ENCODE measurements around the gene TASL. TPM values are rescaled to one million over a fixed set of nuclear protein-coding genes. Genes with fewer than 3 reads are reported as not detected.
"Not testable (repeated sequence)": the region's sequence is repeated elsewhere in the genome, so short reads cannot be mapped to it uniquely, and the experiment has no call there.

Gene TASL
- not detected in 2 replicates for total RNA-seq (2014; rRNA removed; shearing (Covaris generic); ENCODE audit: low replicate concordance)

- no peaks in the 10 kb centered on the region for H3K9me3 ChIP-seq
- no peaks in the 10 kb centered on the region for H3K36me3 ChIP-seq
- no peak within 1 kb of the TSS for H3K4me3 ChIP-seq
- no peaks in the 10 kb centered on the region for H3K27me3 ChIP-seq
- no peak for DNase-seq
Measured at GRCh38 chrX:30577362-30577991, at the start of gene TASL. TSS of gene TASL (minus strand) at chrX:30577766. CDS start at chrX:30560355, 17,411 bp downstream.

GRCh38 chrX:30626402-30626801 lies 48.8 kb upstream of the TASL start:
- H3K36me3 ChIP-seq: no peaks in the 10 kb centered on the region
- H3K9me3 ChIP-seq: no peaks in the 10 kb centered on the region
- no peaks in the 10 kb centered on the region for H3K27me3 ChIP-seq
- no peak overlapping the region for H3K4me3 ChIP-seq
- no peak for DNase-seq

- no peaks in the 10 kb centered on the region for H3K27me3 ChIP-seq
- H3K36me3 ChIP-seq: no peaks in the 10 kb centered on the region
- no peak overlapping the region for H3K4me3 ChIP-seq
- DNase-seq: no peak
- no peaks in the 10 kb centered on the region for H3K9me3 ChIP-seq
Measured at GRCh38 chrX:30622361-30622760, 44.8 kb upstream of the TASL start.

GRCh38 chrX:30620980-30621618 lies 43.5 kb upstream of the TASL start:
- no peaks in the 10 kb centered on the region for H3K27me3 ChIP-seq
- DNase-seq: peak; percentile 72

GRCh38 chrX:30620125-30620524 lies 42.6 kb upstream of the TASL start:
- Histone ChIP-seq H3K27me3 (no peaks in the 10 kb centered on the region), H3K36me3 (no peaks in the 10 kb centered on the region), H3K9me3 (no peaks in the 10 kb centered on the region), H3K4me3 (no peak overlapping the region)
- peak; percentile 41 for DNase-seq

More at GRCh38 chrX:30620980-30621618, 43.5 kb upstream of the TASL start:
- Histone ChIP-seq H3K9me3 (no peaks in the 10 kb centered on the region), H3K4me3 (no peak overlapping the region), H3K36me3 (no peaks in the 10 kb centered on the region)

- no peaks in the 10 kb centered on the region for H3K36me3 ChIP-seq
- no peak for DNase-seq
- H3K27me3 ChIP-seq: no peaks in the 10 kb centered on the region
- H3K4me3 ChIP-seq: no peak overlapping the region
- no peaks in the 10 kb centered on the region for H3K9me3 ChIP-seq
Measured at GRCh38 chrX:30618160-30618765, 40.7 kb upstream of the TASL start.

- Histone ChIP-seq H3K36me3 (no peaks in the 10 kb centered on the region), H3K27me3 (no peaks in the 10 kb centered on the region), H3K9me3 (no peaks in the 10 kb centered on the region), H3K4me3 (no peak overlapping the region)
- peak; percentile 9 for DNase-seq
Measured at GRCh38 chrX:30615229-30615628, 37.7 kb upstream of the TASL start.

GRCh38 chrX:30613721-30614120 lies 36.2 kb upstream of the TASL start:
- H3K9me3 ChIP-seq: no peaks in the 10 kb centered on the region
- no peak for DNase-seq
- no peaks in the 10 kb centered on the region for H3K36me3 ChIP-seq
- H3K27me3 ChIP-seq: no peaks in the 10 kb centered on the region
- H3K4me3 ChIP-seq: no peak overlapping the region

- no peak for DNase-seq
- Histone ChIP-seq H3K36me3 (no peaks in the 10 kb centered on the region), H3K27me3 (no peaks in the 10 kb centered on the region), H3K9me3 (no peaks in the 10 kb centered on the region), H3K4me3 (no peak overlapping the region)
Measured at GRCh38 chrX:30612250-30612655, 34.7 kb upstream of the TASL start.

GRCh38 chrX:30610026-30610425 lies 32.5 kb upstream of the TASL start:
- Histone ChIP-seq H3K9me3 (no peaks in the 10 kb centered on the region), H3K27me3 (no peaks in the 10 kb centered on the region), H3K36me3 (no peaks in the 10 kb centered on the region), H3K4me3 (no peak overlapping the region)
- no peak for DNase-seq

- Histone ChIP-seq H3K36me3 (no peaks in the 10 kb centered on the region), H3K4me3 (no peak overlapping the region), H3K27me3 (no peaks in the 10 kb centered on the region), H3K9me3 (no peaks in the 10 kb centered on the region)
- no peak for DNase-seq
Measured at GRCh38 chrX:30607155-30607554, 29.6 kb upstream of the TASL start.

GRCh38 chrX:30600269-30601176 lies 23.0 kb upstream of the TASL start:
- not testable (repeated sequence) for H3K36me3 ChIP-seq, H3K27me3 ChIP-seq, H3K9me3 ChIP-seq, H3K4me3 ChIP-seq, DNase-seq

GRCh38 chrX:30597216-30598012 lies 19.8 kb upstream of the TASL start:
- no peaks in the 10 kb centered on the region for H3K36me3 ChIP-seq
- no peaks in the 10 kb centered on the region for H3K27me3 ChIP-seq
- H3K4me3 ChIP-seq: no peak overlapping the region
- no peaks in the 10 kb centered on the region for H3K9me3 ChIP-seq
- no peak for DNase-seq

GRCh38 chrX:30593440-30594200 lies 16.1 kb upstream of the TASL start:
- no peak overlapping the region for H3K4me3 ChIP-seq
- no peak for DNase-seq
- H3K27me3 ChIP-seq: no peaks in the 10 kb centered on the region

GRCh38 chrX:30592831-30593230 lies 15.3 kb upstream of the TASL start:
- Histone ChIP-seq H3K9me3 (no peaks in the 10 kb centered on the region), H3K36me3 (no peaks in the 10 kb centered on the region), H3K4me3 (no peak overlapping the region), H3K27me3 (no peaks in the 10 kb centered on the region)
- DNase-seq: no peak

More at GRCh38 chrX:30593440-30594200, 16.1 kb upstream of the TASL start:
- H3K9me3 ChIP-seq: no peaks in the 10 kb centered on the region
- no peaks in the 10 kb centered on the region for H3K36me3 ChIP-seq

GRCh38 chrX:30590368-30590767 lies 12.8 kb upstream of the TASL start:
- Histone ChIP-seq H3K4me3 (no peak overlapping the region), H3K27me3 (no peaks in the 10 kb centered on the region), H3K9me3 (no peaks in the 10 kb centered on the region), H3K36me3 (no peaks in the 10 kb centered on the region)
- DNase-seq: no peak
